ENCODE data around the gene RYR2. TPM values are rescaled to one million over a fixed set of nuclear protein-coding genes. Genes with fewer than 3 reads are reported as not detected.
A peak's percentile ranks its signal among the peaks of the same experiment; 100 is the strongest.

Gene RYR2
- polyA plus RNA-seq, 2 of the 4 experiments (the other 2 are of a cell fraction): 0.06 TPM; not detected in 1

GRCh38 chr1:237851210-237851845, 809.3 kb downstream of the RYR2 start:
- ChIA-PET POLR2A (no interaction called here), CTCF (interaction anchor here (0.7 to 4.3 kb wide), 10 partner anchors 9 to 51 kb away, joined by 3 to 30 read pairs (median 5); no protein-coding TSS in a partner anchor)
- Histone ChIP-seq H3K27ac (no peak overlapping the region), H3K4me2 (no peak overlapping the region), H3K9me3 (no peaks in the 10 kb centered on the region), H3K4me1 (no peaks in the 10 kb centered on the region), H3K4me3 (no peak overlapping the region)
- peak; percentile 14 to 58 for DNase-seq (ENCODE audit: low read depth in 1 of 2, low spot score in 1 of 2)
- no peak for FAIRE-seq
- peak in 1 of 2 experiments; percentile 82; a peak in 3 of 6 replicates for ATAC-seq
- TF ChIP-seq CHD4 (IDR thresholded peaks at IDR 0.05; ENCODE audit: borderline replicate concordance) (no peak), ZNF302 (CRISPR knock-in tag; IDR thresholded peaks at IDR 0.05) (no peak), RAD21 (conservative IDR thresholded peaks at IDR 0.05 in 1 of 2, IDR thresholded peaks at IDR 0.05 in 1 of 2) (peak; percentile 58 to 69), BHLHE40 (IDR thresholded peaks at IDR 0.05; ENCODE audit: low read depth, low read length) (no peak), MYC (IDR thresholded peaks at IDR 0.05; ENCODE audit: borderline replicate concordance, low read length) (no peak), SMC3 (IDR thresholded peaks at IDR 0.05) (peak; percentile 39; the same call in 2 of the 3 replicates)
- TF ChIP-seq, protein P1, sequence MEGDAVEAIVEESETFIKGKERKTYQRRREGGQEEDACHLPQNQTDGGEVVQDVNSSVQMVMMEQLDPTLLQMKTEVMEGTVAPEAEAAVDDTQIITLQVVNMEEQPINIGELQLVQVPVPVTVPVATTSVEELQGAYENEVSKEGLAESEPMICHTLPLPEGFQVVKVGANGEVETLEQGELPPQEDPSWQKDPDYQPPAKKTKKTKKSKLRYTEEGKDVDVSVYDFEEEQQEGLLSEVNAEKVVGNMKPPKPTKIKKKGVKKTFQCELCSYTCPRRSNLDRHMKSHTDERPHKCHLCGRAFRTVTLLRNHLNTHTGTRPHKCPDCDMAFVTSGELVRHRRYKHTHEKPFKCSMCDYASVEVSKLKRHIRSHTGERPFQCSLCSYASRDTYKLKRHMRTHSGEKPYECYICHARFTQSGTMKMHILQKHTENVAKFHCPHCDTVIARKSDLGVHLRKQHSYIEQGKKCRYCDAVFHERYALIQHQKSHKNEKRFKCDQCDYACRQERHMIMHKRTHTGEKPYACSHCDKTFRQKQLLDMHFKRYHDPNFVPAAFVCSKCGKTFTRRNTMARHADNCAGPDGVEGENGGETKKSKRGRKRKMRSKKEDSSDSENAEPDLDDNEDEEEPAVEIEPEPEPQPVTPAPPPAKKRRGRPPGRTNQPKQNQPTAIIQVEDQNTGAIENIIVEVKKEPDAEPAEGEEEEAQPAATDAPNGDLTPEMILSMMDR (IDR thresholded peaks at IDR 0.05): peak; percentile 44
- under 1% methylated on average over 6 of the region's 6 CpGs for WGBS (ENCODE audit: missing lambda C conversion rate)

GRCh38 chr1:237852342-237852741, 810.4 kb downstream of the RYR2 start:
- FAIRE-seq (no peak), DNase-seq (ENCODE audit: low read depth in 1 of 2, low spot score in 1 of 2) (no peak), ATAC-seq (no peak)
- no peak overlapping the region for H3K4me2 ChIP-seq
- TF ChIP-seq ZFP36 (IDR thresholded peaks at IDR 0.05; ENCODE audit: borderline replicate concordance, partially characterized antibody): no peak
- POLR2A ChIA-PET: no interaction called here
- no peak overlapping the region for H3K4me3 ChIP-seq
- H3K4me1 ChIP-seq: no peaks in the 10 kb centered on the region
- H3K9me3 ChIP-seq: no peaks in the 10 kb centered on the region
- 52% methylated on average over 3 of the region's 3 CpGs for WGBS (ENCODE audit: missing lambda C conversion rate)
- CTCF ChIA-PET: interaction anchor here (0.8 to 4.3 kb wide), 4 partner anchors 10 to 38 kb away, joined by 3 to 30 read pairs (median 5); no protein-coding TSS in a partner anchor
- no peak overlapping the region for H3K27ac ChIP-seq

GRCh38 chr1:237857455-237857854, 815.5 kb downstream of the RYR2 start:
- POLR2A ChIA-PET: no interaction called here
- no peak for FAIRE-seq

More at GRCh38 chr1:237857455-237857854, 815.5 kb downstream of the RYR2 start:
- no peak for DNase-seq (ENCODE audit: low read depth in 1 of 2, low spot score in 1 of 2)
- Histone ChIP-seq H3K27ac (no peak overlapping the region), H3K4me1 (no peaks in the 10 kb centered on the region), H3K4me2 (no peak overlapping the region), H3K4me3 (no peak overlapping the region), H3K9me3 (no peaks in the 10 kb centered on the region)
- TF ChIP-seq HOXB13 (CRISPR knock-in tag; IDR thresholded peaks at IDR 0.05; ENCODE audit: low read depth) (no peak), ZNF302 (CRISPR knock-in tag; IDR thresholded peaks at IDR 0.05) (no peak), TP53 (CRISPR knock-in tag; IDR thresholded peaks at IDR 0.05) (no peak), POLR2A (IDR thresholded peaks at IDR 0.05; ENCODE audit: low read length) (no peak), HDAC2 (IDR thresholded peaks at IDR 0.05) (no peak), HEYL (CRISPR knock-in tag; IDR thresholded peaks at IDR 0.05) (no peak), RARB (CRISPR knock-in tag; IDR thresholded peaks at IDR 0.05) (no peak), NPAS2 (CRISPR knock-in tag; IDR thresholded peaks at IDR 0.05; ENCODE audit: borderline replicate concordance) (no peak), CBX8 (IDR thresholded peaks at IDR 0.05) (no peak), MAFK (IDR thresholded peaks at IDR 0.05; ENCODE audit: partially characterized antibody) (no peak), KDM5A (IDR thresholded peaks at IDR 0.05) (no peak), PHF8 (IDR thresholded peaks at IDR 0.05; ENCODE audit: borderline replicate concordance, low read depth) (no peak), ELK1 (IDR thresholded peaks at IDR 0.05; ENCODE audit: low read depth, low read length) (no peak)
- TF ChIP-seq, protein P2, sequence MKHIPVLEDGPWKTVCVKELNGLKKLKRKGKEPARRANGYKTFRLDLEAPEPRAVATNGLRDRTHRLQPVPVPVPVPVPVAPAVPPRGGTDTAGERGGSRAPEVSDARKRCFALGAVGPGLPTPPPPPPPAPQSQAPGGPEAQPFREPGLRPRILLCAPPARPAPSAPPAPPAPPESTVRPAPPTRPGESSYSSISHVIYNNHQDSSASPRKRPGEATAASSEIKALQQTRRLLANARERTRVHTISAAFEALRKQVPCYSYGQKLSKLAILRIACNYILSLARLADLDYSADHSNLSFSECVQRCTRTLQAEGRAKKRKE (CRISPR knock-in tag; IDR thresholded peaks at IDR 0.05; ENCODE audit: low read depth): no peak
- TF ChIP-seq, protein P3, sequence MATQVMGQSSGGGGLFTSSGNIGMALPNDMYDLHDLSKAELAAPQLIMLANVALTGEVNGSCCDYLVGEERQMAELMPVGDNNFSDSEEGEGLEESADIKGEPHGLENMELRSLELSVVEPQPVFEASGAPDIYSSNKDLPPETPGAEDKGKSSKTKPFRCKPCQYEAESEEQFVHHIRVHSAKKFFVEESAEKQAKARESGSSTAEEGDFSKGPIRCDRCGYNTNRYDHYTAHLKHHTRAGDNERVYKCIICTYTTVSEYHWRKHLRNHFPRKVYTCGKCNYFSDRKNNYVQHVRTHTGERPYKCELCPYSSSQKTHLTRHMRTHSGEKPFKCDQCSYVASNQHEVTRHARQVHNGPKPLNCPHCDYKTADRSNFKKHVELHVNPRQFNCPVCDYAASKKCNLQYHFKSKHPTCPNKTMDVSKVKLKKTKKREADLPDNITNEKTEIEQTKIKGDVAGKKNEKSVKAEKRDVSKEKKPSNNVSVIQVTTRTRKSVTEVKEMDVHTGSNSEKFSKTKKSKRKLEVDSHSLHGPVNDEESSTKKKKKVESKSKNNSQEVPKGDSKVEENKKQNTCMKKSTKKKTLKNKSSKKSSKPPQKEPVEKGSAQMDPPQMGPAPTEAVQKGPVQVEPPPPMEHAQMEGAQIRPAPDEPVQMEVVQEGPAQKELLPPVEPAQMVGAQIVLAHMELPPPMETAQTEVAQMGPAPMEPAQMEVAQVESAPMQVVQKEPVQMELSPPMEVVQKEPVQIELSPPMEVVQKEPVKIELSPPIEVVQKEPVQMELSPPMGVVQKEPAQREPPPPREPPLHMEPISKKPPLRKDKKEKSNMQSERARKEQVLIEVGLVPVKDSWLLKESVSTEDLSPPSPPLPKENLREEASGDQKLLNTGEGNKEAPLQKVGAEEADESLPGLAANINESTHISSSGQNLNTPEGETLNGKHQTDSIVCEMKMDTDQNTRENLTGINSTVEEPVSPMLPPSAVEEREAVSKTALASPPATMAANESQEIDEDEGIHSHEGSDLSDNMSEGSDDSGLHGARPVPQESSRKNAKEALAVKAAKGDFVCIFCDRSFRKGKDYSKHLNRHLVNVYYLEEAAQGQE (IDR thresholded peaks at IDR 0.05): no peak
- WGBS (ENCODE audit: missing lambda C conversion rate): 34% methylated on average over 7 of the region's 7 CpGs
- ATAC-seq: no peak
- CTCF ChIA-PET: no interaction called here

Measured in A549 (cell line).